ENCODE data around the gene CDKAL1.

Gene CDKAL1

GRCh38 chr6:21123507-21124436 is 589.5 kb downstream of the CDKAL1 start:
- Histone ChIP-seq H3K4me1 (ENCODE audit: insufficient read depth, poor library complexity, severe bottlenecking) (no peaks in the 10 kb centered on the region), H3K9me3 (ENCODE audit: severe bottlenecking) (no peaks in the 10 kb centered on the region), H3K27me3 (ENCODE audit: insufficient read depth, poor library complexity, severe bottlenecking) (no peaks in the 10 kb centered on the region), H3K36me3 (ENCODE audit: low read depth) (no peaks in the 10 kb centered on the region), H3K4me3 (ENCODE audit: severe bottlenecking) (no peak overlapping the region), H3K27ac (ENCODE audit: poor library complexity, severe bottlenecking) (no peak overlapping the region)
- no peak for TF ChIP-seq CTCF (IDR thresholded peaks at IDR 0.05; ENCODE audit: poor library complexity, severe bottlenecking)
- no peak for ATAC-seq (ENCODE audit: low read depth)
- no peak for DNase-seq (ENCODE audit: low spot score)

- no peak overlapping the region for H3K27ac ChIP-seq (ENCODE audit: poor library complexity, severe bottlenecking)
- no peaks in the 10 kb centered on the region for H3K27me3 ChIP-seq (ENCODE audit: insufficient read depth, poor library complexity, severe bottlenecking)
- no peaks in the 10 kb centered on the region for H3K36me3 ChIP-seq (ENCODE audit: low read depth)
- ATAC-seq (ENCODE audit: low read depth) (no peak), DNase-seq (ENCODE audit: low spot score) (no peak)
- no peaks in the 10 kb centered on the region for H3K4me1 ChIP-seq (ENCODE audit: insufficient read depth, poor library complexity, severe bottlenecking)
- no peak overlapping the region for H3K4me3 ChIP-seq (ENCODE audit: severe bottlenecking)
- H3K9me3 ChIP-seq (ENCODE audit: severe bottlenecking), result no peaks in the 10 kb centered on the region
- TF ChIP-seq CTCF (IDR thresholded peaks at IDR 0.05; ENCODE audit: poor library complexity, severe bottlenecking), result no peak
Observed at GRCh38 chr6:21128601-21129000, 594.3 kb downstream of the CDKAL1 start.

- no peaks in the 10 kb centered on the region for H3K27me3 ChIP-seq (ENCODE audit: insufficient read depth, poor library complexity, severe bottlenecking)
- H3K4me3 ChIP-seq (ENCODE audit: severe bottlenecking), result no peak overlapping the region
- H3K27ac ChIP-seq (ENCODE audit: poor library complexity, severe bottlenecking), result no peak overlapping the region
- no peaks in the 10 kb centered on the region for H3K36me3 ChIP-seq (ENCODE audit: low read depth)
- TF ChIP-seq CTCF (IDR thresholded peaks at IDR 0.05; ENCODE audit: poor library complexity, severe bottlenecking), result no peak
- DNase-seq (ENCODE audit: low spot score) (no peak), ATAC-seq (ENCODE audit: low read depth) (no peak)
- H3K9me3 ChIP-seq (ENCODE audit: severe bottlenecking), result no peaks in the 10 kb centered on the region
- no peaks in the 10 kb centered on the region for H3K4me1 ChIP-seq (ENCODE audit: insufficient read depth, poor library complexity, severe bottlenecking)
Observed at GRCh38 chr6:21131406-21131805, 597.1 kb downstream of the CDKAL1 start.

DNA sequence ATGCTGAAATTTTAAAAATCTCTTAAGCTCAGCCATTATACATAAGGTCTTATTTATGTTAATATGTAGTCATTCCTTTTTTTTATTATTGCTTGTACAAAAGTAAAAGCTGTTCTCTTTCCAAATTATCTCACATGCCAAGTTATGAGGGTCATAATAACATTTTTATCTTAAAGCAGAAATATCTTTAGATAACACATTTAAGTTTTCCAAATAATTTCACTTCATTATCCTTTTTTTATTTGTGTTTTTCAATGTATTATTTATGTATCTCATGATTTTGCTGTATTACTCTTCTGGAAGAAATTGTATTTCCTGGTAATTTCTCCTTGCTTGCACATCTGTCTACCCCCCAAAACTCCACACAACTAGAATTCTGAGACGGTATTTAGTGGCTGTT is 598.2 kb downstream of the CDKAL1 start:
- DNase-seq (ENCODE audit: low spot score), result no peak
- Histone ChIP-seq H3K36me3 (ENCODE audit: low read depth) (no peaks in the 10 kb centered on the region), H3K4me1 (ENCODE audit: insufficient read depth, poor library complexity, severe bottlenecking) (no peaks in the 10 kb centered on the region), H3K27me3 (ENCODE audit: insufficient read depth, poor library complexity, severe bottlenecking) (no peaks in the 10 kb centered on the region), H3K27ac (ENCODE audit: poor library complexity, severe bottlenecking) (no peak overlapping the region), H3K9me3 (ENCODE audit: severe bottlenecking) (no peaks in the 10 kb centered on the region), H3K4me3 (ENCODE audit: severe bottlenecking) (no peak overlapping the region)
- ATAC-seq (ENCODE audit: low read depth), result no peak
- no peak for TF ChIP-seq CTCF (IDR thresholded peaks at IDR 0.05; ENCODE audit: poor library complexity, severe bottlenecking)
